ENCODE data around the gene PDIA2. TPM values are rescaled to one million over a fixed set of nuclear protein-coding genes. Genes with fewer than 3 reads are reported as not detected.
"Not testable (repeated sequence)": the region's sequence is repeated elsewhere in the genome, so short reads cannot be mapped to it uniquely, and the experiment has no call there.

The PDIA2 gene
- total RNA-seq, 1 donor from 2014 or later: 1.6 TPM

- Mint-ChIP-seq H3K4me3 (ENCODE audit: unreplicated experiment) (no peak overlapping the region), H3K27me3 (ENCODE audit: low read depth) (no peaks in the 10 kb centered on the region), H3K9me3 (ENCODE audit: low read depth) (no peaks in the 10 kb centered on the region), H3K36me3 (ENCODE audit: low read depth) (peaks cover 10% of the 10 kb centered on the region), H3K4me1 (ENCODE audit: low read depth) (peaks cover 4% of the 10 kb centered on the region), H3K27ac (ENCODE audit: unreplicated experiment) (no peak overlapping the region)
- TF ChIP-seq, protein P1, sequence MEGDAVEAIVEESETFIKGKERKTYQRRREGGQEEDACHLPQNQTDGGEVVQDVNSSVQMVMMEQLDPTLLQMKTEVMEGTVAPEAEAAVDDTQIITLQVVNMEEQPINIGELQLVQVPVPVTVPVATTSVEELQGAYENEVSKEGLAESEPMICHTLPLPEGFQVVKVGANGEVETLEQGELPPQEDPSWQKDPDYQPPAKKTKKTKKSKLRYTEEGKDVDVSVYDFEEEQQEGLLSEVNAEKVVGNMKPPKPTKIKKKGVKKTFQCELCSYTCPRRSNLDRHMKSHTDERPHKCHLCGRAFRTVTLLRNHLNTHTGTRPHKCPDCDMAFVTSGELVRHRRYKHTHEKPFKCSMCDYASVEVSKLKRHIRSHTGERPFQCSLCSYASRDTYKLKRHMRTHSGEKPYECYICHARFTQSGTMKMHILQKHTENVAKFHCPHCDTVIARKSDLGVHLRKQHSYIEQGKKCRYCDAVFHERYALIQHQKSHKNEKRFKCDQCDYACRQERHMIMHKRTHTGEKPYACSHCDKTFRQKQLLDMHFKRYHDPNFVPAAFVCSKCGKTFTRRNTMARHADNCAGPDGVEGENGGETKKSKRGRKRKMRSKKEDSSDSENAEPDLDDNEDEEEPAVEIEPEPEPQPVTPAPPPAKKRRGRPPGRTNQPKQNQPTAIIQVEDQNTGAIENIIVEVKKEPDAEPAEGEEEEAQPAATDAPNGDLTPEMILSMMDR (IDR thresholded peaks at IDR 0.05): no peak
- DNase-seq (ENCODE audit: low spot score): peak; percentile 93
These were observed 18.5 kb upstream of the PDIA2 start for GRCh38 chr16:264440-264951.

DNA sequence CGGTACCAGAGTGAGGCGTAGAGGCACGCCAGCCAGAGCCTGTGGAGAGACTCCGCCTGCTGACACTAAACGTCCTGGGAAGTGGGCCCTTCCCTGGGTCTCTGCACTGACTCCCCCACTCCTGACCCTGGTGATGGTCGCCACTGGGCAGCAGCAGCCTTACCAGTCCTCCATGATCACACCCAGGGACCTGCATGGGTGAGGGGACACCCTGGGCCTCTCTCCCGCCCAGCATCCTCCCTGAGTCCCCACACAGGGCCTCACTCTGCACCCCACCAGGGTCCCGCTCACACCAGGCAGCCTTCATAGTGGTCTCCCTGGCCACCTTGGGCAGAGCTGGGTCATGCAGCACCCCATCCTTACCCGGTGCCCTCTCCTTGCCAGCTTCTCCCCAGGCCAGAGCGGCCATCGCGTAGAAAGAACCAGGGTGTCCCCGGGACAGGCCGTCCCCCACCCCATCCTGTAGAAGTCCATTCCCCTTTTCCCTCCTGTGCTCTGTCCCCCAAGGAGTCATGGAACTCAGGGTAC is 17.9 kb upstream of the PDIA2 start:
- DNase-seq (ENCODE audit: low spot score): no peak
- no peaks in the 10 kb centered on the region for H3K9me3 Mint-ChIP-seq (ENCODE audit: low read depth)
- peaks cover 10% of the 10 kb centered on the region for H3K36me3 Mint-ChIP-seq (ENCODE audit: low read depth)
- no peak overlapping the region for H3K27ac Mint-ChIP-seq (ENCODE audit: unreplicated experiment)
- H3K4me3 Mint-ChIP-seq (ENCODE audit: unreplicated experiment): no peak overlapping the region
- H3K4me1 Mint-ChIP-seq (ENCODE audit: low read depth): peaks cover 4% of the 10 kb centered on the region
- H3K27me3 Mint-ChIP-seq (ENCODE audit: low read depth): no peaks in the 10 kb centered on the region
- TF ChIP-seq, protein P1 (IDR thresholded peaks at IDR 0.05): no peak

DNA sequence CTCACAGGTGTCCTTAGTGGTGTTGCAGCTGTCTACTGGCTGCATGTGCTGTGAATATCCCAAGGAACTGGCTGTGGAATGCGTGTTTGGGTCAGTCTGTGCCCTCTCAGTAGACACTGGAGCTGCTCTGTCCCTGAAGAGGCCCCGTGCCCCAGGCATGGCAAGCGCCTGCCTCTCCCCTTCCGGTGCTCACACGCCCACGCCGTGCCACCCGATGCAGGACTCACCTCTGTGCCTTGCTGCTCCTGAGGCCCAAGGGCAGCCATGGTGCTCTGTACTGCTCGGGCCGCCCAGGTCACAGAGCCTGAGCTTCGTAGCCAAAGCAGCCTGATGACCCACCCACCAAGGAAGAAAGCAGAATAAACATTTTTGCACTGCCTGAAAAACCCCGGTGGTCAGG is 17.3 kb upstream of the PDIA2 start:
- DNase-seq (ENCODE audit: low spot score): no peak
- Mint-ChIP-seq H3K27me3 (ENCODE audit: low read depth) (no peaks in the 10 kb centered on the region), H3K9me3 (ENCODE audit: low read depth) (no peaks in the 10 kb centered on the region), H3K27ac (ENCODE audit: unreplicated experiment) (no peak overlapping the region), H3K4me1 (ENCODE audit: low read depth) (peaks cover 4% of the 10 kb centered on the region), H3K36me3 (ENCODE audit: low read depth) (peaks cover 7% of the 10 kb centered on the region), H3K4me3 (ENCODE audit: unreplicated experiment) (no peak overlapping the region)
- TF ChIP-seq, protein P1 (IDR thresholded peaks at IDR 0.05): no peak

- Mint-ChIP-seq H3K27me3 (ENCODE audit: low read depth) (no peaks in the 10 kb centered on the region), H3K4me1 (ENCODE audit: low read depth) (peaks cover 4% of the 10 kb centered on the region), H3K9me3 (ENCODE audit: low read depth) (no peaks in the 10 kb centered on the region), H3K4me3 (ENCODE audit: unreplicated experiment) (no peak overlapping the region), H3K27ac (ENCODE audit: unreplicated experiment) (no peak overlapping the region), H3K36me3 (ENCODE audit: low read depth) (peaks cover 5% of the 10 kb centered on the region)
- DNase-seq (ENCODE audit: low spot score): no peak
- TF ChIP-seq, protein P1 (IDR thresholded peaks at IDR 0.05): no peak
These were observed 16.5 kb upstream of the PDIA2 start for GRCh38 chr16:266258-267164.

- not testable (repeated sequence) for H3K4me3 Mint-ChIP-seq (ENCODE audit: unreplicated experiment); H3K36me3 Mint-ChIP-seq (ENCODE audit: low read depth); H3K4me1 Mint-ChIP-seq (ENCODE audit: low read depth); H3K9me3 Mint-ChIP-seq (ENCODE audit: low read depth); H3K27me3 Mint-ChIP-seq (ENCODE audit: low read depth); H3K27ac Mint-ChIP-seq (ENCODE audit: unreplicated experiment); DNase-seq (ENCODE audit: low spot score)
These were observed 15.4 kb upstream of the PDIA2 start for GRCh38 chr16:267562-267961.
